ENCODE results near the gene C1orf21. TPM values are rescaled to one million over a fixed set of nuclear protein-coding genes. Genes with fewer than 3 reads are reported as not detected.

The C1orf21 gene
- total RNA-seq, 1 donor from 2014 or later = 3.4 TPM

- intact Hi-C loops (cut with micrococcal nuclease) = no loop called here
- DNase-seq (ENCODE audit: low spot score) = no peak
- H3K27me3 Mint-ChIP-seq (ENCODE audit: low read depth) = peaks cover 2% of the 10 kb centered on the region
- no peaks in the 10 kb centered on the region for H3K9me3 Mint-ChIP-seq
- no peaks in the 10 kb centered on the region for H3K36me3 Mint-ChIP-seq (ENCODE audit: low read depth)
- H3K4me3 Mint-ChIP-seq (ENCODE audit: low read depth) = no peak overlapping the region
- H3K27ac Mint-ChIP-seq = no peak overlapping the region
- H3K4me1 Mint-ChIP-seq (ENCODE audit: low read depth) = no peaks in the 10 kb centered on the region
Measured at GRCh38 chr1:184635347-184635979, 248.6 kb downstream of the C1orf21 start.

- intact Hi-C loops (cut with micrococcal nuclease) = no loop called here
- no peaks in the 10 kb centered on the region for H3K4me1 Mint-ChIP-seq (ENCODE audit: low read depth)
Measured at GRCh38 chr1:184635980-184636431, 249.2 kb downstream of the C1orf21 start.

DNA sequence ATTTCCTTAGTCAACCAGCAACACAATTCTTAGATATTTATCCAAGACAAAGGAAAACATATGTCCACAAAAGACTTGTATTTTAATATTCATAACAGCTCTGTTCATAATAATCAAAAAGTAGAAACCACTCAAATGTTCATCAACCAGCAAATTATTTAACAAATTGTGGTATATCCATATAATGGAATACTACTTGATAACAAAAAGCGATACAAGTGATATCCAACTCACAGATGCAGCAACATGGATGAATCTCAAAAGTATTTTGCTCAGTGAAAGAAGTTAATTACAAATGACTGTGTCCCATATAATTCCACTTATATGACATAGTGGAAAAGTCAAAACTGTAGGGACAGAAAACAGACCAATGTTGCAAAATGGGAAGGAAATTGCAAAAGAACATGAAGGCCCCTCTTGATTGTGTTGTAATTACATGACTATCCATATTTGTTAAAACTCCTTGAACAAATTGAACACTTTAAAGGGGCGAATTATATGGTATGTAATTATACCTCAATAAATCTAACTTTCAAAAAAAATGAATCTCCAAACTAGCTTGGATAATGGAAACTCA is 250.9 kb downstream of the C1orf21 start:
- H3K27ac Mint-ChIP-seq = no peak overlapping the region
- no peak for DNase-seq (ENCODE audit: low spot score)
- peaks cover 2% of the 10 kb centered on the region for H3K27me3 Mint-ChIP-seq (ENCODE audit: low read depth)
- no peaks in the 10 kb centered on the region for H3K36me3 Mint-ChIP-seq (ENCODE audit: low read depth)
- H3K4me3 Mint-ChIP-seq (ENCODE audit: low read depth) = no peak overlapping the region
- no peaks in the 10 kb centered on the region for H3K9me3 Mint-ChIP-seq
- H3K4me1 Mint-ChIP-seq (ENCODE audit: low read depth) = no peaks in the 10 kb centered on the region
- intact Hi-C loops (cut with micrococcal nuclease) = no loop called here

More at GRCh38 chr1:184635980-184636431, 249.2 kb downstream of the C1orf21 start:
- no peak for DNase-seq (ENCODE audit: low spot score)
- peaks cover 2% of the 10 kb centered on the region for H3K27me3 Mint-ChIP-seq (ENCODE audit: low read depth)
- no peak overlapping the region for H3K4me3 Mint-ChIP-seq (ENCODE audit: low read depth)
- H3K9me3 Mint-ChIP-seq = no peaks in the 10 kb centered on the region
- H3K27ac Mint-ChIP-seq = no peak overlapping the region
- H3K36me3 Mint-ChIP-seq (ENCODE audit: low read depth) = no peaks in the 10 kb centered on the region

DNA sequence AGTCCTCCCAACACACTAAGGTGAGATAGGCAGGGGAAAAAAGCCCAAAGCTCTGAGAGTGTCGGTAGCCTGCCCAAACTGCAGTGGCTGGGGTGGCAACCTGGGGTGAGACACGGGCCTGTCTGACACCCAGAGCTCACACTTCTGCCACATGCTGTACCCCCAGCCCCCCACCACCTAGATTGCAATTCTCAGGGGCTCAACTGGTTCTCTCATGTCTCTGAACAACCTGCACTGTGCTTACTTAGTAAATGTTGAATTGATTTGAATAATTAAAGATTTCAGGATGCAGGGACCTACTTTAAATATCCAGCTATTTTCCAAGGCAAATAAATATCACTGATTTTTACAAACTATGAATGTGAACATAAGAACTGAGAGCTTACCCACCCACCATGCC is 252.4 kb downstream of the C1orf21 start:
- Mint-ChIP-seq H3K9me3 (no peaks in the 10 kb centered on the region), H3K36me3 (ENCODE audit: low read depth) (no peaks in the 10 kb centered on the region), H3K27ac (no peak overlapping the region), H3K4me1 (ENCODE audit: low read depth) (no peaks in the 10 kb centered on the region), H3K27me3 (ENCODE audit: low read depth) (peaks cover 7% of the 10 kb centered on the region), H3K4me3 (ENCODE audit: low read depth) (no peak overlapping the region)
- no peak for DNase-seq (ENCODE audit: low spot score)
- intact Hi-C loops (cut with micrococcal nuclease) = no loop called here

DNA sequence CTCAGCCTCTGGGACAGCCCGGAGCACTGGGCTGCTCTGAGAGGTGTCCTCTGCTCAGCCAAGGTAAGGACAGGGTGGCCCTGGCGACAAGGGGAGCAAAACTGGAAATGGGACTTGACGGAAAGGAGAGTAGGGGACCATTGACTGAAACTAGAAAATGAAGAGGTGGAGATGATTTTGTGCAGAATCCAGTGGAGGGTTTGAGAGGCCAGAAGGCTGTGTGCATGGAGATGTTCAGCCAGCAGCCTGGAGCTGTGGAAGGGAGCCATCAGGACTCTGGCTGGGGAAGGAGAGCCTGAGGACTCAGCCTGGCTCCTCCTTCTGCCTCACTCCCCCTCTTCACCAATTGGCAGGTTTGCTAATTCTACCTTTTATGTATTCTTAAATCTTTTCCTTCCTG is 253.7 kb downstream of the C1orf21 start:
- H3K27me3 Mint-ChIP-seq (ENCODE audit: low read depth) = peaks cover 5% of the 10 kb centered on the region
- no peak overlapping the region for H3K4me3 Mint-ChIP-seq (ENCODE audit: low read depth)
- intact Hi-C loops (cut with micrococcal nuclease) = no loop called here
- no peaks in the 10 kb centered on the region for H3K4me1 Mint-ChIP-seq (ENCODE audit: low read depth)
- H3K9me3 Mint-ChIP-seq = no peaks in the 10 kb centered on the region
- no peak overlapping the region for H3K27ac Mint-ChIP-seq
- no peak for DNase-seq (ENCODE audit: low spot score)
- H3K36me3 Mint-ChIP-seq (ENCODE audit: low read depth) = no peaks in the 10 kb centered on the region

GRCh38 chr1:184641894-184642293 is 255.1 kb downstream of the C1orf21 start:
- intact Hi-C loops (cut with micrococcal nuclease) = no loop called here
- H3K9me3 Mint-ChIP-seq = no peaks in the 10 kb centered on the region

DNA sequence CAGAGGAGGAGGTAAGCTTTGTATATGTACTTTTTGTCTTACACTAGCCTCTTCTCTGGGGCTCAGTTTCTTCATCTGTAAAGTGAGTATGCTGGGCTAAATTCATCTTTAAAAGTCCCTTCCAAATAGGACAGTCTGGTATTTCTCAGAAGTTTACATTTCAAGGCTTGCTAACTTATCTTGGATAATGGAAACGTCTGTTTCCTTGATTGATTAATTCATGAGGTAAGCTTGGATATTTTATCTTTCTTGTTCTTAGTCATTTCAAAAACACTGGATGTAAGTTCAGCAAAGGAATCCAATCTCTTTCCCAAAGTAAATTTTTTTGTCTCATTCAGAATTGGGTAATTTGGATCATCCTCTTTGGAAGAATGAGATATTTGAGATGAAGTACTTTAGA is 256.8 kb downstream of the C1orf21 start:
- H3K4me1 Mint-ChIP-seq (ENCODE audit: low read depth) = no peaks in the 10 kb centered on the region
- no peak overlapping the region for H3K4me3 Mint-ChIP-seq (ENCODE audit: low read depth)
- H3K27me3 Mint-ChIP-seq (ENCODE audit: low read depth) = peaks cover 5% of the 10 kb centered on the region
- H3K27ac Mint-ChIP-seq = no peak overlapping the region
- intact Hi-C loops (cut with micrococcal nuclease) = no loop called here
- DNase-seq (ENCODE audit: low spot score) = no peak
- no peaks in the 10 kb centered on the region for H3K36me3 Mint-ChIP-seq (ENCODE audit: low read depth)
- no peaks in the 10 kb centered on the region for H3K9me3 Mint-ChIP-seq

More at GRCh38 chr1:184641894-184642293, 255.1 kb downstream of the C1orf21 start:
- Mint-ChIP-seq H3K27me3 (ENCODE audit: low read depth) (peaks cover 5% of the 10 kb centered on the region), H3K4me1 (ENCODE audit: low read depth) (no peaks in the 10 kb centered on the region), H3K27ac (no peak overlapping the region), H3K36me3 (ENCODE audit: low read depth) (no peaks in the 10 kb centered on the region), H3K4me3 (ENCODE audit: low read depth) (no peak overlapping the region)
- no peak for DNase-seq (ENCODE audit: low spot score)

DNA sequence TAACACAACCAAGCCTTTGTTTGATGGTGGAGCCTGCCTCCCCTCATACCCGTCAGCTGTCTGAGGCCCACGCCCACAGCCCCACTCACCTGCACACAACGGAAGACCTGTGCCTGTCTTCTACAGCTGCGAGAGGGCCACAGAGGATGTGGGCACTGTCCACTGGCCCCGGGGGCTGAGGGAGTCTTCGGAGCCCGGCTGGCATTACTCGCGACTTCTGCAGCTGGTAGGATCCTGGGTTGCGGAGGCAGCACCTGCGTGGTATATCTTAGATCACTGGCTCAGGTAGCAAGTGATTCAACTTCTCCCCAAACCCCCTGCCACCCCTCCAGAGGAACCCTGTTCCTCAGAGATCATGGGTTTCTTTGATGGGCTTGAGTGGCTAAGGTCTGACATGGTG is 257.9 kb downstream of the C1orf21 start:
- Mint-ChIP-seq H3K36me3 (ENCODE audit: low read depth) (no peaks in the 10 kb centered on the region), H3K9me3 (no peaks in the 10 kb centered on the region), H3K27ac (no peak overlapping the region), H3K4me3 (ENCODE audit: low read depth) (no peak overlapping the region), H3K4me1 (ENCODE audit: low read depth) (no peaks in the 10 kb centered on the region), H3K27me3 (ENCODE audit: low read depth) (peaks cover 5% of the 10 kb centered on the region)
- intact Hi-C loops (cut with micrococcal nuclease) = no loop called here
- DNase-seq (ENCODE audit: low spot score) = no peak

DNA sequence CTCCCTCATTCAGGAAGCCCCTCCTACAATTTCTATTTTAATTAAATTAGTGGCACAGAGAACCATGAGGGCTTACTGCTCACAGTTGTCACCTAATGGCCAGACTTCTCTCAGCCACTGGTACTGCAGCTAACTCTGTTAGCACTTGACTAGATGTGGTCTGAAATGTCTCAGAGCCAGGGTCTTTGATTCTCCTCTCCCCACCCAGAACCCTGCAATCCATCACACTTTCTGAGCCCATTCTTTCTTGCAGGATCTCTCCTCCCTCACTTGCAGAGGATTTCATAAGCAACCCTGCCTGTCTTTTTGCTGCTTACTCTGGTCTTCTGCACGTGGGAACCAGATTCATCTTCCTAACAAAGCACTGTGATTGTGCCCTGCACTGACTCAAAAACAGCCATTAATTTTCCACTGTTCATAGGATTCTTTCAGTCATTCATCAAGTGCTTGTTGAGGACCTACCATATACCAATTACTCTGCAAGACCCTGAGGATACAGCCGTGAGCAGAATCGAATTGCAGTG is 259.4 kb downstream of the C1orf21 start:
- intact Hi-C loops (cut with micrococcal nuclease) = no loop called here
- Mint-ChIP-seq H3K9me3 (no peaks in the 10 kb centered on the region), H3K36me3 (ENCODE audit: low read depth) (no peaks in the 10 kb centered on the region), H3K27ac (no peak overlapping the region), H3K27me3 (ENCODE audit: low read depth) (peaks cover 5% of the 10 kb centered on the region), H3K4me1 (ENCODE audit: low read depth) (no peaks in the 10 kb centered on the region), H3K4me3 (ENCODE audit: low read depth) (no peak overlapping the region)
- no peak for DNase-seq (ENCODE audit: low spot score)

DNA sequence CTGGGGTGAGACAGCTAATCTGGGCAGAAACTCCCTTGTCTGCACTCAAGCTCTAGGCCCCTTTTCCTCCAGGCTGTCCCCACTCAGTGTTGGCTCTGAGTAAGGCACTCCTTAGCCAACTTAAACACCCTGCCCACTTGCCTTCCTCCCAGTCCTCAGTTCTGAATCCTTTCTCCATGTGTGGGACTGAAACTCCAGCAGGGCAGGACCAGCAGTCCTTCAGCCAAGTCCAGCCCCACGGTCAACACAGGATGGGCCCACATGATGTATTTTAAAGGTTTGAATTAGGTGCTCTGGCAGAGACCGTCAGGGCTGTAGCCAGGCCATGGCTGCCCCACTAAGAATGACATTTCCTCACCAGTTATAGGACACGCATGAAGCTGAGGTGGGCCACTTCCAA is 260.0 kb downstream of the C1orf21 start:
- intact Hi-C loops (cut with micrococcal nuclease) = no loop called here
- H3K36me3 Mint-ChIP-seq (ENCODE audit: low read depth) = no peaks in the 10 kb centered on the region
- H3K4me3 Mint-ChIP-seq (ENCODE audit: low read depth) = no peak overlapping the region
- H3K9me3 Mint-ChIP-seq = no peaks in the 10 kb centered on the region
- peaks cover 5% of the 10 kb centered on the region for H3K27me3 Mint-ChIP-seq (ENCODE audit: low read depth)
- no peak overlapping the region for H3K27ac Mint-ChIP-seq
- no peaks in the 10 kb centered on the region for H3K4me1 Mint-ChIP-seq (ENCODE audit: low read depth)
- no peak for DNase-seq (ENCODE audit: low spot score)

DNA sequence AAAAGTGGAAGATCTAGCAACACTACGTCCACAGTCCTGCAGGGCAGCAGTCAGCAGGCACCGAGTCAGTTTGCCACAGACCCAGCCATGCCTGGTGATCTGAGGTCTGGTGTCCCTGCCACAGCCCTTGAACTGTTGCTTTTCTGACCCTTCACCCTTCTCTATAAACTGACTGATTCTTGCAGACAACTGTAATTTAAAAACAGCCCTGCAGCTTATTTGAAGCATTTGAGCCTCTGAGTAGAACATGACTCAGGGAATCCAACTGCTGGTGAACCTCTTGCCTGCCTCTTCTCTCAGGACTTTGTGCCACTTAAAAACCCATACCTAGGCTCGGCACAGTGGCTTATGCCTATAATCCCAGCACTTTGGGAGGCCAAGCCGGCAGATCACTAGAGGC is 260.6 kb downstream of the C1orf21 start:
- Mint-ChIP-seq H3K27me3 (ENCODE audit: low read depth) (peaks cover 5% of the 10 kb centered on the region), H3K36me3 (ENCODE audit: low read depth) (no peaks in the 10 kb centered on the region), H3K27ac (no peak overlapping the region), H3K9me3 (no peaks in the 10 kb centered on the region), H3K4me1 (ENCODE audit: low read depth) (no peaks in the 10 kb centered on the region), H3K4me3 (ENCODE audit: low read depth) (no peak overlapping the region)
- DNase-seq (ENCODE audit: low spot score) = no peak
- intact Hi-C loops (cut with micrococcal nuclease) = no loop called here

DNA sequence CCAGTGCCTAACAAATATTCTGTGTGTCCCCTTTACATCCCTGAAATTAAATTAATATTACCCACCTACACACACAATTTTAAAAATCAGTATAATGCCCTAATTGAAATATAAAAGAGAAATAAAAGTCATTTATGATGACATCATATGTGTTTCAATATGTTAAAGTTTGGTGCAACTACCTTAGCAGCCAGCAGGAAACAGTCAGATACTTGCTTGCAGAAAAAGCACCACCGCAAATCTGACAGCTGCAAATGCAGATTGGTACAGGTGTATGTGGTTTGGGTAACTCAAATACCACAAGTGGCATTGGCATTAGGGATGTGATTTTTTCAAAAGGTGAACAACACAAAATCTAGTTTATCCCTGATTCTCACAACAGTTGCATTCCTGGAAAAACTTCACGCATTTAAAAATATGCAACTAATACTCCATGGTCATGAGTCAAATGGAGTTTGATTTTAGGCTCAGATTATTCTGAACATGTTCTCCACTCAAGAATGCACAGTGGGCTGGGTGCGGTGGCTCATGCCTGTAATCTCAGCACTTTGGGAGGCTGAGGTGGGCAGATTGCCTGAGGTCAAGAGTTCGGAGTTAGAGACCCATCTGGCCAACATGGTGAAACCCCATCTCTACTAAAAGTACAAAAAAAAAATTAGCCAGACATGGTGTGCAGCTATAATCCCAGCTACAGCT is 261.5 kb downstream of the C1orf21 start:
- intact Hi-C loops (cut with micrococcal nuclease) = no loop called here
- no peaks in the 10 kb centered on the region for H3K36me3 Mint-ChIP-seq (ENCODE audit: low read depth)
- H3K27me3 Mint-ChIP-seq (ENCODE audit: low read depth) = peaks cover 3% of the 10 kb centered on the region
- no peak for DNase-seq (ENCODE audit: low spot score)
- H3K27ac Mint-ChIP-seq = no peak overlapping the region
- H3K4me3 Mint-ChIP-seq (ENCODE audit: low read depth) = no peak overlapping the region
- H3K9me3 Mint-ChIP-seq = no peaks in the 10 kb centered on the region
- no peaks in the 10 kb centered on the region for H3K4me1 Mint-ChIP-seq (ENCODE audit: low read depth)

DNA sequence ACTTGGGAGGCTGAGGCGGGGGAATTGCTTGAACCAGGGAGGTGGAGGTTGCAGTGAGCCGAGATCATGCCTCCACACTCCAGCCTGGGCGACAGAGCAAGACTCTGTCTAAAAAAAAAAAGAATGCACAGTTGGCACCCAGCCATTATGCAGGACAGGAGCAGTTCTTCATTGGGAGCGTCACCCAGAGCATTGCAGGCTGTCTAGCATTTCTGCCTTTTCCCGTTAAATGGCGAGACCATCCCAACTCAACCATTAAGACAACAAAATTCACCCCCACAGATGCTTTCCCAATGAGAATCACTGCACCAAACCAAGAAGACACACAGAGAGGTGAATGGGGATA is 262.0 kb downstream of the C1orf21 start:
- no peak for DNase-seq (ENCODE audit: low spot score)
- intact Hi-C loops (cut with micrococcal nuclease) = no loop called here
- Mint-ChIP-seq H3K27ac (no peak overlapping the region), H3K9me3 (no peaks in the 10 kb centered on the region), H3K4me3 (ENCODE audit: low read depth) (no peak overlapping the region), H3K27me3 (ENCODE audit: low read depth) (peaks cover 2% of the 10 kb centered on the region), H3K36me3 (ENCODE audit: low read depth) (no peaks in the 10 kb centered on the region), H3K4me1 (ENCODE audit: low read depth) (no peaks in the 10 kb centered on the region)

Measured in activated T-helper 2 cell treated with anti-CD3 and anti-CD28 coated beads, Interferon-gamma antibody, Interleukin-2, Interleukin-4, amounts not matched to agents 10 μg/mL and 5 μg/mL and 100 μg/mL, durations not matched to agents 14 hours and 24 hours and 36 hours (primary cell).